ENCODE results near the gene NELL1.

DNA sequence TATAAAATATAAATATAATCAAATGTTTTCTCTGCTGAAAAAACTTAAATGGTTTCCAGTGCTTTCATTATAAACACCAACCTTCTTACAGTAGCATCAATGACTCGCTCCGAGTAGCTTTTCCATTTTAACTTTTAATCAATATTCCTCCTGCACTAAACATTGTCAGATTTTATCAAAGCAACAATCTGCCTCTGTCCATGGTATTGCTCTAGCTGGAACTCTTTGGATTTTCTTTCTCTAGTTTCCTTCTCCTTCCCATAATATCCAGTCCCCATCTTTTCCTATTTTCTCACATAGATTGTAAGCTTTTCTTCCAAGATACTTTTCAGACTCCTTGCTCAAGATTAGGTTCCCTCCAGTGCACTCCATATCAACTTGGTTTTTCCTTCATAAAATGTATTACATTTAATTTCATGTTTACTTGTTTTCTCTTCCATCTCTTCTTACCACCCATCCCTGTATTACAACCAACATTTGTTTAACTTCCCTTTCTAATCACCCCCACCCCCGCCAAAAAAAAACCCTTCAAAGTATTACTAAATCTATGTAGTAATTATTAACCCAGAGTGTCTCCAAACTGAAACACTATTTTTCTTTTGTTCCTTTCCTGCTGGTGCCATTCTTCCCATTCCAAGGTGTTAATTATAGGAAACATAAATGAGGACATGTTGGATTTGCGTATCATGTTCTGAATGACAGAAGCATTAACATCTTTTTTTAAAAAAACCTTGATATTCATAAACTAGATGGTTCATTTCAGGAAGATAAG lies 716.5 kb downstream of the NELL1 start:
- TF ChIP-seq POLR2A (IDR thresholded peaks at IDR 0.05), result no peak
- TF ChIP-seq, protein P1, sequence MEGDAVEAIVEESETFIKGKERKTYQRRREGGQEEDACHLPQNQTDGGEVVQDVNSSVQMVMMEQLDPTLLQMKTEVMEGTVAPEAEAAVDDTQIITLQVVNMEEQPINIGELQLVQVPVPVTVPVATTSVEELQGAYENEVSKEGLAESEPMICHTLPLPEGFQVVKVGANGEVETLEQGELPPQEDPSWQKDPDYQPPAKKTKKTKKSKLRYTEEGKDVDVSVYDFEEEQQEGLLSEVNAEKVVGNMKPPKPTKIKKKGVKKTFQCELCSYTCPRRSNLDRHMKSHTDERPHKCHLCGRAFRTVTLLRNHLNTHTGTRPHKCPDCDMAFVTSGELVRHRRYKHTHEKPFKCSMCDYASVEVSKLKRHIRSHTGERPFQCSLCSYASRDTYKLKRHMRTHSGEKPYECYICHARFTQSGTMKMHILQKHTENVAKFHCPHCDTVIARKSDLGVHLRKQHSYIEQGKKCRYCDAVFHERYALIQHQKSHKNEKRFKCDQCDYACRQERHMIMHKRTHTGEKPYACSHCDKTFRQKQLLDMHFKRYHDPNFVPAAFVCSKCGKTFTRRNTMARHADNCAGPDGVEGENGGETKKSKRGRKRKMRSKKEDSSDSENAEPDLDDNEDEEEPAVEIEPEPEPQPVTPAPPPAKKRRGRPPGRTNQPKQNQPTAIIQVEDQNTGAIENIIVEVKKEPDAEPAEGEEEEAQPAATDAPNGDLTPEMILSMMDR (IDR thresholded peaks at IDR 0.05), result no peak
- TF ChIP-seq POLR2AphosphoS5 (IDR thresholded peaks at IDR 0.05), result no peak
- TF ChIP-seq EP300 (IDR thresholded peaks at IDR 0.05), result no peak
